ENCODE results near the gene SESN1.

SESN1 gene

DNA sequence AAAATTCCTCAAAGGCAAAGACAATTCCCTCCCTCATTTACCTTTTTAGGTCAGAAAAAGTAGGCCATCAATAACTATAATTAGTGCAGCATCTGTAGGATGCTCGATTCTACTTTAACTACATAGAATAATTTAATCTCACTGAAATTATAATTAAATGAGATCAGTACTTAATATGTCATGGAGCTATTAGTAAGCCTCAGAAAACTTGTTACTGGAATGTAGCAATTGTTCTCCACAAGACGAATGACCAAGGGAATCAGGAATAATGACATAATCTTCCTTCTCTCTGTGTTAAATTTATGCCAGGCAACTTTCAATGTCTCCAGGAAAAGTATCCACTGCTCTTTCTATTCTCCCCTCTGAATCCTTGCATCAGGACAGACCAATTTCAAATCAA, 34.1 kb downstream of the SESN1 start:
- DNase-seq, result no peak

DNA sequence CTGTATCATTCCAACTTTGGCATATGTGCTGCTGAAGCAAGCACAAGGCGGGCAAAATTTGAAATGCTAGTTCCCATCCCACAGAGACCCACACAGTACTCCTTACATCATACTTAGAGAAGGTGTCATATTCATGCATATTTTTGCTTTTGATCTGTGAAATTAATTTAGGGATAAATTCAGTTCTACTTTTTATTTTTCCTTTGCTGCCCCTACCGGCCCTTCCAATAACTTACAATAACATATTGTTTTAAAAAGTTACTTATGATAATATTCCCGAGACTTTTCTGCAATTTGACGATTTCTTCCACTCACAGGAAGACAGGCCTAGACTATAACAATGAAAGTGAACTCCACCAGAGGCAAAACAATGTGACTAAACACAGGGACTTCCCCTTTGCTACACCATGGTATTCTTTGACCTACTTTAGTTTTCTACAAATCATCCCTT, 35.0 kb downstream of the SESN1 start:
- DNase-seq, result no peak

DNA sequence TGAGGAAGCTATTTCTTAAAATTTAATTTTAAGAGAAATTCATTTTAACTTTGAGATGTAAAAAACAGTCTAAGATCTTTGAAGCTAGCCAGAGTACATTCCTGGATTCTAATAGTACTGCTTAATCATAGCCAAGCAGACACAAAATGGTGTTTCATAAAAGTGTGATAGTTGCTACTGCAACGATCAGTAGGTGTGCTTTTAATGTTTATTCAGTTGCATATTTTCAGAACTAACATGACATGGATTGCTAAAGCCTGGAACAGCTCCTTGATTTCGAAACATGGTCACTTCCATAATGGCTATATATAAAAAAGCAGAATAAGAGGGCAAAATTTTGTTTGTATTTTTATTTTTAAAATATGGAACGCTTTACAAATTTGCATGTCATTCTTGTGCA, 35.5 kb downstream of the SESN1 start:
- DNase-seq, result no peak

DNA sequence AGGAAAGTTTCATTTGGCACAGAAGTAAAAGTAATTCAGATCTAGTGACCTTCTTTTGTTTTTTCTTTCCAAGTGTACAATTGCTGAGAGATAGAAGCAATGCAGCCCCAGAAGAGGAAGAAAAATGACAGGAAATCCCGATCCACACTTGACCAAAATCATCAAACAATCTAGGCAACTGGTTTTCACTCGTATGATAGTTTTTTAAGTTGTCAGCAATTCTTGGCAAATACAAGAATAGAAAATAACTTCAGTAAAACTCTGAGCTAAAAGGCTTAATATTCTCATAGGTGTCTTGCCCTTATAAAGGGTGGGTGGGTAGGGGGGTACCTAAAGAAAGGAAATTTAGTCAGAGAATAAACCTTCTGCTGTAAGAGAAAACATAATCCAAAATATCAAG, 36.0 kb downstream of the SESN1 start:
- no peak for DNase-seq

DNA sequence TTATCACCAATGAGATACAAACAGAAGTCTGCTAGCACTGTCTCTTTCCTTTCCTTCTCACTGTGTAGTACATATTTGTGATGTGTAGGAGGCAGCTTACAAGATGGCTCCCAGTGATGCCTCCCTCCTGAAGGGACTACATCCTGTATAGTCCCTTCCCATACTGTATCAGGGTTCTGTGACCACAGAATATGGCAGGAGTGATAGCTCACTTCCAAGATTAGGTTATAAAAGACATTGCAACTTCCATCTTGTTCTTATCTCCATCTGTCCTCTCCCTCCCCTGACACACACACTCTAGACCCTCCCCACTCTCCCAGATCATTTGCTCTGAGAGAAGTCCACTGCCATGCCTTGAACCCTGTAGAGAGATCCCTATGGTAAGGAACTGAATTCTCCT, 38.0 kb downstream of the SESN1 start:
- DNase-seq, result no peak

DNA sequence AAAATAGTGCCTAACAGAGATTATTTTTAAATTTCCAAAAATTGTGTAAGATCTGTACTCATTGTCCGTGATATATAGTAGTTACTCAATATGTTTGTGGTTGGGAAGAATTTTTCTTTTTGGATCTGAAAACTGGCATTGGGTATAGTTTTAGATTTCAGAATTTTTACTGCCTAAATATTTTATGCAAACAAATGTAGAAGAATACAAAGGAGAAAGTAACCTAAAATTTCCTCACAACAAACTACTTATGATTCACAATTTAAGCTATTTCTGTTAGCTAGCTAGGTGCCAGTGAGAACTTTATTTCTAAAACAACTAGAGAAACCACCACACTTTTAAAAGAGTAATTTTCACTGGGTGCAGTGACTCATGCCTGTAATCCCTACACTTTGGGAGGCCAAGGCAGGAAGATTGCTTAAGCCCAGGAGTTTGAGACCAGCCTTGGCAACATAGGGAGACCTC, 38.8 kb downstream of the SESN1 start:
- DNase-seq, result no peak

DNA sequence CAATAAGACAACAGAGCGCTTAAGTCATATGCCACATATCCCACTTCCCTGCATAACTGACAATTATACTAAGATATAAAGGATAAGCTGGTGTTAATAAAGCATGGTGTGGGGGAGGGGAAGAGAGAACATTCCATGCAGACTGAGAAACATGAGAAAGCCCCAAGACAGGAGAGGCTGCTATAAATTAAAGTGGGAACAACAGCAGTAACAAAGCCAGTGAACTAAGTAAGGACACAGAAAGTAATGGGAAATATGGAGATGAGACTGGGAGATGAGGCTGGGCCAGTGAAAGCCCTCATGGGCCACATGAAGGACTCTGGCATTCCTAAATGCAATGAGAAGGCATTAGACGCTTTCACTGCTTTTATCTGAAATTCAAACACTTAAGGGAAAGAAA, 41.3 kb downstream of the SESN1 start:
- DNase-seq, result no peak

DNA sequence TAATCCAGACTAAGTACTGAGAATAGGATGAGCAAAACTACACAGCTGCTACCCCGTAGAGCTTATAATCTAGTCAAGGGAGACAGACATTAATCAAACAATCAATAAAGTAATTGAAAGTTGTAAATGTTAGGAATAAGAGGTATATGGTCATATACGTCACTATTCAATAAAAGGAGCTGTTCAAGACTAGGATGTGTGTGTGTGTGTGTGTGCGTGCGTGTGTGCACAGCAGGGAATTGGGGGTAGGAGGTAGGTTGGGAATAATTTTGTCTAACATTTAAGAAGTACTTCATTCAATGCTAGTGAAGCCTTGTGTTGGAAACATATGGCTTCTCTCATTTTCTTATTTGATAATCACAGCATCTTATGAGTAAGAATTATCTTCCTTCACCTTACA, 41.8 kb downstream of the SESN1 start:
- no peak for DNase-seq

DNA sequence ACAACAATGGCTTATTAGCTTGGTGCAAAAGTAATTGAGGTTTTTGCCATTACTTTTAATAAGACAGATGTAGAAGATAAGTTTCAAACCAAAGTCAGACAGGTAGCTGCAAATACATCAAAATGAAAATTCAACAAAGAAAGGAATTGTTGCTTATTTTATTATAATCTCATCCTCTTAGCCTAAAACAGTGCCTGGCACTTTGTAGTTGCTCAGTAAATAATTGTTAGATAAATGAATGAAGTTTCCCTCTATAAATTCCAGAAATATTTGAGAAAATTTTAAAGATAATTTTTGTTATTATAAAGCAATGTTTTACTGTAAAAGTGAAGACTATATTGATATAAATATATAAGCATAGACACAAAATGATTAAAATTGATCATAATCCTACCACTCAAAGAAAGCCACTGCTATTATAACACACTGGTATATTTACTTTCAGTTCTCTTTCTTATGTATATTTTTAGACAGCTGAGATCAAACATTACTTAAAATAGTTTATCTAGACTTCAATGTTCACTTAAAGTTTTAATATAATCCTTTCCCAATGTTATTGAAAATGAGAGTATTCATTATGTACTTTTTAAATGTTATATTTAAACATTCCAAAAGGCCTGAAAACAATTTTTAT, 42.5 kb downstream of the SESN1 start:
- DNase-seq, result no peak

DNA sequence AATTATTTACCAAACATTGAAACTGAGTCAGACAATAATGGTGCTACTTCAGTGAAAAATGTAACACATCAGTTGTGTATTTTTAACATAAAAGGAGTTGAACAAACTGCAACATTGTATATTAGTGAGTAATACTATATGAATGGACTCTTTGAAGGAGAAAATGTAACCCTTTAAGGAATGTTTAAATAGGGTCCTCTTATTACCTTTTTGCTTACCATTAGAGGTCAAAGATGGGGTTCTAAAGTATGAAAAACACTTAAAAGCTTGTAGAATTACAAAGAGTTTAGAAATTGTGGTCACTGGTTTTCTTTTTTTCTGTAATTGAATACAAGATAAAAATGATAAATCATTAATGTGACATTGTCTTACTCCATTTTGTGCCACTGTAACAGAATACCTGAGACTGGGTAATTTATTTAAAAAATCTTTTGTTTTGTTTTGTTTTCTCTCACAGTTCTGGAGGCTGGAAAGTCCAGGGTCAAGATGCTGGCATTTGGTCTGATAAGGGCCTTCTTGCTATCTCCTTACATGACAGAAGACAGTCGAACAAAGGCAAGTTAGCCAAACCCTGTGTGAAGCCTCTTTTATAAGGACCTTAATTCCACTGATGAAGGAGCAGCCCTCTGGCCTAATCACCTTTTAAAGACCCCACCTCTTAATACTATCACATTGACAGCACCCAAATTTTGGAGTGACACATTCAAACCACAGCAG, 43.2 kb downstream of the SESN1 start:
- no peak for DNase-seq

DNA sequence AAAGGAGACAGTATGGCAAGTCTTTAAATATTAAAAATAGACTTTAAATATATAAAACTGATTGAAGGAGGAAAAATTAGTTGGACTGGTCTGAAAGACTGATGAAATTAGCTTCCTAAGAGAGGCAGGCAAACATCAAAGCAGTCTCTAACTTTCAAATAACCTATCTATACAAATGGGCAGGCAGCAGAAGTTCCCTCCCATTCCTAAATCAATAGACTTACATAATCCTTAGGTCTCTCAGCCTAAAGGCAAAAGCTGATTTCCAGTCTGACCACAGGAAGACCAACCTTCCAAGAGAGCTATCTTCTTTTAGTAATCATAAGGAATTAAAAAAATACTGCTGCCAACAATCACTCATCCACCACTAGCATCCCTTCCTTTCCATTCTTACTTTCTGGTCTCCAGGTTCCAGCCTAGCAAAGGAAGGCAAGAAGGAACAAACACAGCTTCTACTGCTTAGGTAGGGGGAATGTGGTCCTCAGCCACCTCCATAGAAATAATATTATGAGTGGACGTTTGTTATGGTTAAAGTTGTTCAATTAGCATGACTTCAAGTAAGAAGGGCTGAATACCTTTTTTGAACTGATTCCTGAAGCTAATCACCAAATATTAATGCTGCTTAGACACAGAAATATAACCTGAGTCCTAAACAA, 44.1 kb downstream of the SESN1 start:
- DNase-seq, result no peak

DNA sequence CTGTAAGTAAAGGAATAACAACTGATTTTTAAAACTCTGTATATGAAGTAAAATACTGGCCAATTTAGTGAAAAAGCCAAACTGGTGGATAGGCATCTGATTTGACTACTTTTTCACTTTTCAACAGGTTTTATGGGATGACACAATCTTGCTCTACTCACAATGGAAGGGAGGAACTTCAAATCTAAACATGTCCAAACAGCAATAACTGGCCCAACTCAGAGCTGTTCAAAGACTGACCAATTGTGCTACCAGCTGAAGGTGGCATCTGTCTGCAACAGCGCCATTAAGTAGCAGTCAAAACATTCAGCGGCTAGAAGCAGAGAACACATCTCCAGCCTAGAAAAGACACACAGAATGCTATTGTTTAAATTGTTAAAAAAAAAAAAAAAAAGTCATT, 44.6 kb downstream of the SESN1 start:
- DNase-seq, result peak in 17 of 51 donors; percentile 1 to 55 (median 29)

DNA sequence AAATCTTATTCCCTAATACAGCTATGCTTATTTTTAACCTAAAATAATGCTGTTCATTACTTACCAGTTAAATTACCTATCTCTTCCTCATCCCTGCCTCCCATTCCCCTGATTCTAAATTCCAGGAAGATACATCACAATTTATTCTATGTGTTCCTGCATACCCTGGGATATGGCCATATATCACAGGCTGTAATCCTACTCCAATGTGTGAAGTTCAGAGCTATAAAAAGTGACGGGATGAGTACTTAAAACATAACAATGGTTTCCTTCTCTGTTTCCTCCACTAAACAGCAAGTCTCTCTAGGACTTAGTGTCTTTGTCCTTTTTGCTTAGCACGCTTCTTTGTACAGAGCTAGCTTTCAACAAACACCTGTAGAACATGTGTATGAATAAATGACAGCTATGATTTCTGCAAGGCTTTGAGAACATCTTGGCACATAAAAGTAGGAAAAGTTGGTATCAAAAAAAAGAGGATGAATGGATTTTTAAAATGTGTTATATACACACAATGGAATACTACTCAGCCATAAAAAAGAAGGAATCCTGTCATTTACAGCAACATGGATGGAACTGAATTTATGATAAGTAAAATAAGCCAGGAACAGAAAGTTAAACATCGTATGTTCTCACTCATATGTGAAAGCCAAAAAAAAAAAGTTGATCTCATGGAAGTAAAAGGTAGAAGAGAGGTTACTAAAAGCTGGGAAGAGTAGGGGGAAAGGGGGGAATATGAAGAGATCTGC, 45.8 kb downstream of the SESN1 start:
- no peak for DNase-seq

DNA sequence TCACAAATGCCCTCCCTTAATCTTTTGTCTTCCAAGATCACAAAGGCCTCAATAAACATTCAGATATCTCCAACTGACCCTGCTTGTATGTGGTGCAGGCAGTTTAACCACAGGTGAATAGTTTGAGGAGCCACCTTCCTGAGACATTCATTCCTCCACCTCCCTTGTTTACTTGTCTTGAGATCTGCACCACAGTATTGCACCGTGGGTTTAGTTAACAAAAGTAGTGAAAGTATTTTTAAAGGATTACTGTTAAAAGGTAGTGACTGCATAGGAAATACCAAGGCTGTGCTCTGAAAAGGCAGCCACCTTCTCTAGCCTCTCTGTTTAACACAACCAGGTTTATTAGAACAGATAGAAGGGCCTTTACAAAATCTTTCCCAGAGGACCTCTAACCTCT, 46.5 kb downstream of the SESN1 start:
- DNase-seq, result no peak

DNA sequence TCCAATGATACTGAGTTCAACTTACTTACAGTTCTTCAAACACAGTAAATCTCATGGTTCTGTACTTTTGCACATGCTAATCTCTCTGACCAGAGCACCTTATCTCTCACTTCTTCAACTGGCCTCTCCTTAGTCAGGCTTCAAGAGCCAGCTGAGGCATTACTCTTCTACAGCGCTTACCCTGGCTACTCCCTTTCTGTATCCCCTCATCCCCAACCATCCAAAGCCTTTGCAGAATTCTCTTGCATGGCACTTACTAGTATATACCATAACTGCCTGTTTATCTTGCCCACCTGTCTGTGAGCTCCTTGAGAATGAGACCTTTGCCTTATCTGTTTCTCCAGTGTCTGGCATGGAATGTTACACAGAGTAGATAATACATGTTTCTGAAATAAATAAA, 49.2 kb downstream of the SESN1 start:
- DNase-seq, result no peak

DNA sequence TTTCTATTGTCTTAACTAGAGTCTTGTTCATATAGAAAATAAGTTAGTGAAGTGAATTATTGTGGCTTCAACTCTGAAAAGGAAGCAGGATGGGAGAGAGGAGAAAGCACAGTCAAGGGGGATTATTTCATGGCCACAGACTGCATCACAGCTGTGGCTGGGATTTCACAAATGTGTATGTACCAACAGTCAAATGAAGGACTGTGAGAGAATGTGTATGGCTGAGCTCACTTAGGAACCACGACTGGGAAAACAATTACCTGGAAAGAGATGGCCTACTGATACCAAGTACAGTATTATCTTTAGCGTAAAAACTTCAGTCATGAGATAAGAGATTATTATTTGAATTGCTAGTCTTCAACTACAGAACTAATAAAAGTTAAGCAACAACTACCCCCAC, 54.9 kb downstream of the SESN1 start:
- DNase-seq, result no peak

DNA sequence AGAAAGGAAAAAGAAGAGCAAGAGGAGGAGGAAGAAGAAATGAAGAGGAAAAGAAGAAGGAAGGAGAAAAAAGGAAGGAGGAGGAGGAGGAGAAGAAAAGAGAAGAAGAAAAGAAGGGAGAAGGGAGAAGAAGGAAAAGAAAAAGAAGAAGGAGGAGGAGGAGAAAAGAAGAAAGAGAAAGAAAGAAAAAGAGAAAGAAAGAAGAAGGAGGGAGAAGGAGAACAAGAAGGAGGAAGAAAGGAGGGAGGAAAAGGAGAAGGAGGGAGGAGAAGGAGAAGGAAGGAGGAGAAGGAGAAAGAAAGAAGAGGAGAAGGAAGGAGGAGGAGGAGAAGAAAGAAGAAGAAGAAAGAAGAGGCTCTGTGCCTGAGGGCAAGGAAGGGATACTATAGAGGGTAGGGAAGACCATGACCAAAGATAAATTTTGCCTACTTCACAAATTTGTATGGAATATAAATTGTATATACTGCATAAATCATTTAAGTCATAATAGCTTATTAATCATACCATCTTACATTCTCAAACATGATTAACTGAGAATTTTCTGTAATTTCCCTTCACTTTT, 55.7 kb downstream of the SESN1 start:
- no peak for DNase-seq

DNA sequence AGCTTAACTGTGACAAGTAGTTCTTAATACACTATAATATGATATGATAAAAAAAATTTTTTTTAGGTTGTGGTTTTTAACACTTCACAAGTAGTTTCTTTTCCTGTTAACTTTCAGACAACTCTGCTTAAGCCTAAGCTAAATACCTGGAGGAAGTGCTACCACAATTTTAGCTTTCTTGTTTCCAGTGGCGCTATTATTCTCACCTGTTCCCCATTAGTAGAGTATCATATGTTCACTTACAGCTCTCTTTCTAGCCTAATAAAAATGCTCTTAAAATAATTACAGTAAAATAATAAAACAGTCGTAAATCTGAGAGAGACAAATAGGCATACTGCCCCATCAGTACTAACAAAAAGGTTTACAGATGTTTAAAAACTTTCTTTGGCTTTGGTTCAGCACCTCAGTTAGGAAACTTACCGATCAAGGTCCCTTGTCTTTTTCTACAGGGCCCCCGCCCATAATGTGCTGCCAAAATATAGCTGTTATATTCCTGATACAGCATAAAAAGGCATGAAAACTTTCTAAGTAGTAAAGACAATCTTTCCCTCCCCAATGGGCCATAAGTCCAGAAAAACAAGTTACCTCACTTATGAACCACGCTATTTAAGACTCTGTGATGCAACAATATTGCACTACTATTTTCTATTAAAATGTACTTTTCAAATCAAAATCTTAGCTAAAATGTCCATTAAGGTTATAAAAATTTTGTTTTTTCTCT, 57.9 kb downstream of the SESN1 start:
- DNase-seq, result no peak

DNA sequence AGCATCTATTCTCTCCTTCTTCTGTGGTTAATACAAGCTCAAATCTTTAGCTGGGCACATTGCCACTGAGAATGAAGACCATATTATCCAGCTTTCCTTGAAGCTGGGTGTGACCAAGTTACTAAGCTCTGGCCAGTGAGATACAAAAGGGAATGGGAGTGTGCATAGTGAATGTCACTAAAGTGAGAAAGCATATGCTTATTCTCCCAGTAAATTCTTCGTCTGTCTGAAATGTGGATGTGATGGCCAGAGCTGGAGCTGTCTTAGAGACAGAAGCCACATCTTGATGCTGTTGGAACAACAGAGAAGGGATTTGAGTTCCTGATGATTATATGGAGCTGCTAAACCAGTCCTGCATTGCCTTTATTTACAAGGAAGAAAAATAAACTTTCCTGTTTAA, 60.1 kb downstream of the SESN1 start:
- DNase-seq, result no peak

DNA sequence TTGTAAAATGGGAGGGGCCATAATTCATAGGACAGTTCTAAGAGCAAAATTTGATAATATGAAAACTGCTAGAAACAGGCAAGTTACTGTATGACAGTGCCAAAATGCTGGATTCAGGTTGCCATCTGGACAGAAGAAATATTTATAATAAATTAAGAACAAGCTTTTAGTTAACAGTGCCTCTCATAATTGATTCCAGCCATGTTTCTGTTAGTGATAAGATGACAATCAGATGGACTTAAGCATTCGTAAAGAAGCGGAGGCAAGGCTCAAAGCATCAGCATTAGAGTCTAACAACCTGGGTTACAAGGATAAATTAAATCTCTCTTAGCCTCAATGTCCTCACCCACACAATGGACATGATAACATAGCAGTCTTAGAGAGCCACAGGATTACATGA, 61.0 kb downstream of the SESN1 start:
- no peak for DNase-seq

DNA sequence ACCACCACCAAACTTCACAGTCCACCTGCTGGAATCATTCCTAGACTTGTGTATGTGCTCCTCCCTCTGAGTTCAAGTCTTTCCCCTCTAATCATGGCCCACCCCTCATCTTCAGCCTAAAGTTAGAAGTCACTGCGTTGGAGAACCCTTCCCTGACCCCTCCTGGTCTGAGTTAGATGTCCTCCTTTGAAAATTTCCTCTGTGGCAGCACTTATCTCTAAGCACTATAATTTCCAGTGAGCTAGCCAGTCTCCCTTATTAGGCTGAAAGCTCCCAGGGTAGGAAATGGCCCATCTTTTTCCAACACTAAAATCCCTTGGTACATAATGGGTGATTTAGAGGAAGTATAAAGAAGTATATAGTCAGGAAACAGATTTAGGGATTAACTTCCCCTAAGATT, 63.2 kb downstream of the SESN1 start:
- no peak for DNase-seq
